Stomach (tissue), 9 donors: ENCODE results near the gene MS4A8. TPM values are rescaled to one million over a fixed set of nuclear protein-coding genes. Genes with fewer than 3 reads are reported as not detected.

ENCODE experiments used
- DNase-seq, 2 donors: peaks; one replicate each; pipeline versions ENCODE4 v3.0.0 to v3.0.0-alpha.2; 2013 to 2019
- H3K27ac ChIP-seq, 5 donors: fragments of 200-600 bp in 4 of 5; sonication (generic) in 4 of 5; one replicate each; pipeline ENCODE4 v1.5.1; 2013 to 2019; ENCODE audit warnings: mild to moderate bottlenecking in 1 of 5, moderate library complexity in 1 of 5
- H3K27me3 ChIP-seq, 3 donors: fragments of 200-600 bp; sonication (generic); one replicate each; pipeline ENCODE4 v1.5.1; 2017 to 2019; ENCODE audit warnings: mixed run types in 1 of 3
- H3K36me3 ChIP-seq, 4 donors: fragments of 200-600 bp; sonication (generic); 1 replicate in 3 of 4; 2 replicates in 1 of 4; pipeline ENCODE4 v1.5.1; 2016 to 2019
- H3K4me1 ChIP-seq, 4 donors: fragments of 200-600 bp; sonication (generic); one replicate each; pipeline ENCODE4 v1.5.1; 2016 to 2019
- H3K4me3 ChIP-seq, 4 donors: fragments of 200-600 bp; sonication (generic) in 3 of 4; one replicate each; pipeline ENCODE4 v1.5.1; 2016 to 2019; ENCODE audit warnings: mild to moderate bottlenecking in 1 of 4
- H3K9me3 ChIP-seq, 4 donors: fragments of 200-600 bp; sonication (generic); one replicate each; pipeline ENCODE4 v1.5.1; 2016 to 2019
- EP300 ChIP-seq: sonication (generic); formaldehyde crosslinking; IDR thresholded peaks from one replicate; pipeline ENCODE4 v1.6.1; 2017; ENCODE audit warnings: antibody characterized with exemption
- POLR2A ChIP-seq, 4 donors: fragments of 450-650 bp; IDR thresholded peaks; one replicate each; pipeline ENCODE4 v1.6.1; 2016; ENCODE audit warnings: antibody characterized with exemption in 4 of 4, control low read depth in 2 of 4, mild to moderate bottlenecking in 1 of 4, moderate library complexity in 1 of 4
- POLR2AphosphoS5 ChIP-seq, 3 donors: sonication (generic); formaldehyde crosslinking; IDR thresholded peaks; one replicate each; pipeline ENCODE4 v1.6.1; 2016; ENCODE audit warnings: antibody characterized with exemption in 3 of 3
- whole genome bisulfite sequencing, 5 donors: extraction: QIAGEN DNeasy Blood & Tissue Kit in 3 of 5; methylation state at CpG; one replicate each; pipeline versions ENCODE4 v1.1.5 to v1.1.7; 2013 to 2018; 5-methylcytosine and 5-hydroxymethylcytosine counted together
- intact Hi-C: fragments of 100-400 bp; cut with DNase I; formaldehyde crosslinking; loops from one replicate; pipeline ENCODE4 v1.15.1; 2023; ENCODE audit warnings: low total_unique reads
- polyA plus RNA-seq, 3 donors: library from polyadenylated mRNA; stranded (reverse); fragments of 200-250 nt; gene quantifications; one replicate each; pipeline ENCODE4 v1.2.3, GENCODE V29; 2013
- total RNA-seq, 5 donors: library from RNA; depleted of rRNA; stranded (reverse); fragments of >200 nt; gene quantifications; one replicate each; pipeline versions ENCODE4 v1.1.0 to v1.2.3, GENCODE V29; 2014 to 2016
- TF ChIP-seq, protein P1 (sequence below), 7 experiments: fragments of 450-650 bp in 4 of 7; fragments of 200-600 bp in 3 of 7; sonication (generic) in 3 of 7; IDR thresholded peaks; one replicate each; pipeline ENCODE4 v1.5.1; 2016 to 2019; ENCODE audit warnings: antibody characterized with exemption in 7 of 7, control low read depth in 2 of 7, mild to moderate bottlenecking in 1 of 7
- donor health status: healthy with polysubstance abuse.
- donor health status: Bipolar disorder and iron deficiency.
- donor health status: healthy.

Gene MS4A8
- total and polyA plus RNA-seq, 8 donors = 2.3 to 8.9 (median 5.7) TPM; not detected in 1

DNA sequence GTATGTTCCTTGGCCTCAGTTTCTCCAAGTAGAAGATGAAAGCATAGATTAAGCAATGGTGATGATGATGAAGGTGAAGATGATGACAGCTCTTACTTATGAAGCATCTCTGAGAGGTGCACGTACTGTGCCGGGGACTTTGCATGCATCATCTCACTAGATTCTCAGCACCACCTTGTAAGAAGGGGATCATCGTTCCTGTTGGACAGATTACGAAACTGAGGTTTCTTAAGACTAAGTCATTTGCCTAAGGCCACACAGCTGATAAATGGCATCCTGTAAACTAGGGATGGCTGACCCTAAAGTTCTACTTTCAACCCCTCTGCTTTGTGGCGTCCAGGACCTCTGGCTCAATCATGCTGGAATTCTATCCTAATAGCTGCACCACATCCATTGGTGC is 65.9 kb downstream of the MS4A8 start:
- WGBS, 5 donors = 84 to 93% (median 88%) methylated on average over 5 of the region's 5 CpGs
- intact Hi-C loops = no loop called here

More for the DNA sequence above, 65.9 kb downstream of the MS4A8 start:
- Histone ChIP-seq H3K27ac (no peak overlapping the region), H3K9me3 (no peaks in the 10 kb centered on the region), H3K36me3 (no peaks in the 10 kb centered on the region), H3K4me3 (no peak overlapping the region), H3K4me1 (no peaks in the 10 kb centered on the region), H3K27me3 (peaks cover 0 to 55% (median 0%) of the 10 kb centered on the region in 3 donors)
- no peak for TF ChIP-seq POLR2AphosphoS5 (IDR thresholded peaks at IDR 0.05)
- TF ChIP-seq POLR2A (IDR thresholded peaks at IDR 0.05) = no peak
- no peak for TF ChIP-seq EP300
- TF ChIP-seq, protein P1, sequence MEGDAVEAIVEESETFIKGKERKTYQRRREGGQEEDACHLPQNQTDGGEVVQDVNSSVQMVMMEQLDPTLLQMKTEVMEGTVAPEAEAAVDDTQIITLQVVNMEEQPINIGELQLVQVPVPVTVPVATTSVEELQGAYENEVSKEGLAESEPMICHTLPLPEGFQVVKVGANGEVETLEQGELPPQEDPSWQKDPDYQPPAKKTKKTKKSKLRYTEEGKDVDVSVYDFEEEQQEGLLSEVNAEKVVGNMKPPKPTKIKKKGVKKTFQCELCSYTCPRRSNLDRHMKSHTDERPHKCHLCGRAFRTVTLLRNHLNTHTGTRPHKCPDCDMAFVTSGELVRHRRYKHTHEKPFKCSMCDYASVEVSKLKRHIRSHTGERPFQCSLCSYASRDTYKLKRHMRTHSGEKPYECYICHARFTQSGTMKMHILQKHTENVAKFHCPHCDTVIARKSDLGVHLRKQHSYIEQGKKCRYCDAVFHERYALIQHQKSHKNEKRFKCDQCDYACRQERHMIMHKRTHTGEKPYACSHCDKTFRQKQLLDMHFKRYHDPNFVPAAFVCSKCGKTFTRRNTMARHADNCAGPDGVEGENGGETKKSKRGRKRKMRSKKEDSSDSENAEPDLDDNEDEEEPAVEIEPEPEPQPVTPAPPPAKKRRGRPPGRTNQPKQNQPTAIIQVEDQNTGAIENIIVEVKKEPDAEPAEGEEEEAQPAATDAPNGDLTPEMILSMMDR (IDR thresholded peaks at IDR 0.05) = no peak
- DNase-seq = no peak

Other genes starting within 250 kb of the MS4A8 start
- gene MS4A1, start 243.8 kb upstream of the MS4A8 start, total RNA-seq = 1 to 10 TPM in 2 of 5 donors, under 1 TPM in 2, not detected in 1; 0.29 to 3.9 (median 2.2) TPM
- 1 to 10 TPM in 2 of 3 donors, under 1 TPM in 1; 0.12 to 8.8 (median 1.2) TPM for gene MS4A1, start 243.8 kb upstream of the MS4A8 start, polyA plus RNA-seq
- gene MS4A12, start 206.8 kb upstream of the MS4A8 start, total RNA-seq = 1 to 10 TPM in 2 of 5 donors, not detected in 3; 2.9 to 4.6 TPM
- 1 to 10 TPM in 1 of 3 donors, not detected in 2; 1.1 TPM for gene MS4A12, start 206.8 kb upstream of the MS4A8 start, polyA plus RNA-seq
- gene MS4A13, start 184.2 kb upstream of the MS4A8 start, total RNA-seq = not detected
- gene MS4A13, start 184.2 kb upstream of the MS4A8 start, polyA plus RNA-seq = not detected
- not detected for gene MS4A18, start 25.1 kb downstream of the MS4A8 start, total RNA-seq
- gene MS4A18, start 25.1 kb downstream of the MS4A8 start, polyA plus RNA-seq = under 1 TPM in 1 of 3 donors, not detected in 2; 0.19 TPM
- gene MS4A15, start 57.3 kb downstream of the MS4A8 start, total RNA-seq = not detected
- gene MS4A15, start 57.3 kb downstream of the MS4A8 start, polyA plus RNA-seq = not detected
- under 1 TPM in 1 of 5 donors, not detected in 4; 0.18 TPM for gene MS4A10, start 85.7 kb downstream of the MS4A8 start, total RNA-seq
- gene MS4A10, start 85.7 kb downstream of the MS4A8 start, polyA plus RNA-seq = not detected
- gene CCDC86, start 142.5 kb downstream of the MS4A8 start, total RNA-seq = 10 to 100 TPM in 3 of 5 donors, 1 to 10 TPM in 2; 7.0 to 37.9 (median 12.9) TPM
- gene CCDC86, start 142.5 kb downstream of the MS4A8 start, polyA plus RNA-seq = 10 to 100 TPM; 15.2 to 18.6 (median 17.1) TPM
- gene PTGDR2, start 156.3 kb downstream of the MS4A8 start, total RNA-seq = 10 to 100 TPM in 3 of 5 donors, not detected in 2; 11.9 to 67.8 (median 27.7) TPM
- gene PTGDR2, start 156.3 kb downstream of the MS4A8 start, polyA plus RNA-seq = 10 to 100 TPM in 1 of 3 donors, 1 to 10 TPM in 2; 2.1 to 12.7 (median 8.2) TPM
- gene ZP1, start 167.9 kb downstream of the MS4A8 start, total RNA-seq = under 1 TPM in 1 of 5 donors, not detected in 4; 0.72 TPM
- gene ZP1, start 167.9 kb downstream of the MS4A8 start, polyA plus RNA-seq = 1 to 10 TPM in 2 of 3 donors, under 1 TPM in 1; 0.43 to 8.6 (median 4.1) TPM
- gene PRPF19, start 207.0 kb downstream of the MS4A8 start, total RNA-seq = 10 to 100 TPM in 4 of 5 donors, 1 to 10 TPM in 1; 3.5 to 71.9 (median 41.9) TPM
- gene PRPF19, start 207.0 kb downstream of the MS4A8 start, polyA plus RNA-seq = 10 to 100 TPM; 54.7 to 86.1 (median 67.2) TPM
- gene TMEM109, start 214.5 kb downstream of the MS4A8 start, total RNA-seq = 10 to 100 TPM; 27.4 to 97.0 (median 80.8) TPM
- 100 to 1,000 TPM in 1 of 3 donors, 10 to 100 TPM in 2; 31.2 to 122 (median 50.1) TPM for gene TMEM109, start 214.5 kb downstream of the MS4A8 start, polyA plus RNA-seq
- gene TMEM132A, start 224.8 kb downstream of the MS4A8 start, total RNA-seq = 100 to 1,000 TPM in 1 of 5 donors, 10 to 100 TPM in 3, 1 to 10 TPM in 1; 8.4 to 142 (median 29.2) TPM
- gene TMEM132A, start 224.8 kb downstream of the MS4A8 start, polyA plus RNA-seq = 10 to 100 TPM in 2 of 3 donors, 1 to 10 TPM in 1; 8.4 to 62.9 (median 25.2) TPM